DND-41 (cell line): Measurements from ENCODE around the gene RRP36.

Source experiments
- ATAC-seq: fragments of 200-7000 bp; cut with Tn5 transposase; 3 replicates; pipeline ENCODE4 v1.9.1; 2021; ENCODE audit warnings: low read depth; ENCODE audit not compliant: insufficient read depth
- DNase-seq: peaks from one replicate; pipeline ENCODE4 v3.0.0-alpha.2; 2020
- H2AFZ ChIP-seq: 2 replicates; pipeline ENCODE4 v1.6.0; 2012; ENCODE audit warnings: low read depth, low read length
- H3K27ac ChIP-seq: 2 replicates; pipeline ENCODE4 v1.5.1; 2012; ENCODE audit warnings: low read length, inconsistent platforms
- H3K27me3 ChIP-seq: fragments of 200-600 bp; sonication (generic); 2 replicates; pipeline ENCODE4 v1.6.0; 2012; ENCODE audit warnings: low read length, mild to moderate bottlenecking, inconsistent platforms; ENCODE audit not compliant: insufficient read depth, poor library complexity
- H3K36me3 ChIP-seq: 2 replicates; pipeline ENCODE4 v1.5.1; 2012; ENCODE audit warnings: low read length, inconsistent platforms; ENCODE audit not compliant: insufficient read depth
- H3K4me1 ChIP-seq: 2 replicates; pipeline ENCODE4 v1.5.1; 2012; ENCODE audit warnings: mild to moderate bottlenecking, low read length; ENCODE audit not compliant: insufficient read depth
- H3K4me2 ChIP-seq: 2 replicates; pipeline ENCODE4 v1.6.0; 2012; ENCODE audit warnings: mild to moderate bottlenecking, moderate library complexity, low read length, inconsistent platforms; ENCODE audit not compliant: insufficient read depth
- H3K4me3 ChIP-seq, 2 experiments: fragments of 200-600 bp in 1 of 2; shearing (Covaris generic) in 1 of 2; 2 replicates each; pipeline ENCODE4 v1.5.1; 2012 to 2016; ENCODE audit warnings: inconsistent platforms in 2 of 2, low read length in 2 of 2, mild to moderate bottlenecking in 2 of 2, low read depth in 1 of 2, moderate library complexity in 1 of 2
- H3K79me2 ChIP-seq: 2 replicates; pipeline ENCODE4 v1.6.0; 2012; ENCODE audit warnings: low read length, inconsistent platforms; ENCODE audit not compliant: insufficient read depth
- H3K9ac ChIP-seq: 2 replicates; pipeline ENCODE4 v1.6.0; 2012; ENCODE audit warnings: low read depth, mild to moderate bottlenecking, inconsistent platforms, low read length, moderate library complexity
- H3K9me3 ChIP-seq: 2 replicates; pipeline ENCODE4 v1.5.1; 2012; ENCODE audit warnings: low read length, moderate library complexity, mild to moderate bottlenecking, inconsistent platforms; ENCODE audit not compliant: insufficient read depth, severe bottlenecking
- H4K20me1 ChIP-seq: 2 replicates; pipeline ENCODE4 v1.6.0; 2012; ENCODE audit warnings: low read length; ENCODE audit not compliant: insufficient read depth
- CTCF ChIP-seq: IDR thresholded peaks from 2 replicates; pipeline ENCODE4 v1.5.1; 2012; ENCODE audit warnings: borderline replicate concordance, low read length, moderate library complexity, mild to moderate bottlenecking; ENCODE audit not compliant: poor library complexity, severe bottlenecking; ENCODE audit errors: extremely low read depth
- EZH2 ChIP-seq: IDR thresholded peaks from 3 replicates; pipeline ENCODE4 v1.6.1; 2012; ENCODE audit warnings: borderline replicate concordance, low read depth, mild to moderate bottlenecking, moderate library complexity, low read length, inconsistent platforms; ENCODE audit not compliant: severe bottlenecking

Gene RRP36

GRCh38 chr6:42974919-42975505 is 46.4 kb upstream of the RRP36 start:
- Histone ChIP-seq H3K9ac (no peak overlapping the region), H3K4me1 (peaks cover 29% of the 10 kb centered on the region), H3K27ac (no peak overlapping the region), H3K27me3 (no peaks in the 10 kb centered on the region), H3K79me2 (peaks cover 32% of the 10 kb centered on the region), H3K4me3 (no peak overlapping the region), H3K4me2 (no peak overlapping the region), H3K9me3 (no peaks in the 10 kb centered on the region), H4K20me1 (peaks cover 8% of the 10 kb centered on the region; the same call in 1 of the 2 replicates), H3K36me3 (peaks cover 11% of the 10 kb centered on the region), H2AFZ (no peak overlapping the region)
- DNase-seq (no peak), ATAC-seq (no peak)
- TF ChIP-seq CTCF (no peak), EZH2 (no peak)

GRCh38 chr6:42978487-42978838 is 43.0 kb upstream of the RRP36 start:
- Histone ChIP-seq H3K4me1 (peaks cover 37% of the 10 kb centered on the region), H3K27ac (peak overlapping the region; percentile 87), H4K20me1 (peaks cover 6% of the 10 kb centered on the region; the same call in 1 of the 2 replicates), H2AFZ (peak overlapping the region; percentile 87), H3K9ac (peak overlapping the region; percentile 93), H3K9me3 (no peaks in the 10 kb centered on the region), H3K79me2 (peaks cover 35% of the 10 kb centered on the region), H3K27me3 (no peaks in the 10 kb centered on the region), H3K36me3 (peaks cover 7% of the 10 kb centered on the region), H3K4me3 (peak overlapping the region; percentile 92 to 96), H3K4me2 (peak overlapping the region; percentile 79)
- peak; percentile 20 for DNase-seq
- TF ChIP-seq CTCF (no peak), EZH2 (no peak)
- no peak for ATAC-seq

- H3K4me1 ChIP-seq: peaks cover 42% of the 10 kb centered on the region
- ATAC-seq: peak; percentile 94
- H3K27ac ChIP-seq: peak within 1 kb of the TSS; percentile 87
- H3K9ac ChIP-seq: peak within 1 kb of the TSS; percentile 93
- H3K4me2 ChIP-seq: peak within 1 kb of the TSS; percentile 79
- H4K20me1 ChIP-seq: peaks cover 6% of the 10 kb centered on the region; the same call in 1 of the 2 replicates
- peaks cover 2% of the 10 kb centered on the region for H3K36me3 ChIP-seq
- H3K4me3 ChIP-seq: peak within 1 kb of the TSS; percentile 92 to 96
- H3K79me2 ChIP-seq: peaks cover 37% of the 10 kb centered on the region
- peak within 1 kb of the TSS; percentile 87 for H2AFZ ChIP-seq
- TF ChIP-seq EZH2: no peak
- TF ChIP-seq CTCF: no peak
- H3K9me3 ChIP-seq: no peaks in the 10 kb centered on the region
- no peaks in the 10 kb centered on the region for H3K27me3 ChIP-seq
- DNase-seq: peak; percentile 97
These were observed 42.4 kb upstream of the RRP36 start, which contains the start of gene PEX6 for GRCh38 chr6:42978839-42979522. TSS of gene PEX6 (minus strand) at chr6:42979181. CDS start at chr6:42979150, 31 bp downstream.
